ENCODE data around the gene LY9.
"Not testable (repeated sequence)": the region's sequence is repeated elsewhere in the genome, so short reads cannot be mapped to it uniquely, and the experiment has no call there.

The LY9 gene

DNA sequence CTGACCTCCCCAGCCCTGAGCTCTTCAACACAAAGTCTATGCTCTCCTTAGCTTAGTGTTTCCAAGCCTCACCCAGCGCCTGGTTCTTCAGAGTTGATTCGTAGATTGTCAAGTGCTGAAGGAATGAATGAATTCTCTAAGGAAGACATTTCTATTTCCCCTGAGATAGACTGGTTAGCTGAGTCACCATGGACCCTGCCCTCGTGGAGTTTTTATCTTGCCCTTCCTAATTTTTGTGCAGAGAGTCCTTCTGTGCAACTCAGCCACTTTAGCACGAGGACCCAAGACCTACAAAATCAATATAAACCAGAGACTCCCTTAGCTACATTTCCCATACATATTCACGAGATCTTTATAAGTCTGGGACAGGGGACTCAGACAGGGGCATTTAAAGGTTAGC is 69.4 kb downstream of the LY9 start:
- no peak for DNase-seq (ENCODE audit: low read depth)

GRCh38 chr1:160866001-160866694 is 70.2 kb downstream of the LY9 start:
- no peak for DNase-seq (ENCODE audit: low read depth)

DNA sequence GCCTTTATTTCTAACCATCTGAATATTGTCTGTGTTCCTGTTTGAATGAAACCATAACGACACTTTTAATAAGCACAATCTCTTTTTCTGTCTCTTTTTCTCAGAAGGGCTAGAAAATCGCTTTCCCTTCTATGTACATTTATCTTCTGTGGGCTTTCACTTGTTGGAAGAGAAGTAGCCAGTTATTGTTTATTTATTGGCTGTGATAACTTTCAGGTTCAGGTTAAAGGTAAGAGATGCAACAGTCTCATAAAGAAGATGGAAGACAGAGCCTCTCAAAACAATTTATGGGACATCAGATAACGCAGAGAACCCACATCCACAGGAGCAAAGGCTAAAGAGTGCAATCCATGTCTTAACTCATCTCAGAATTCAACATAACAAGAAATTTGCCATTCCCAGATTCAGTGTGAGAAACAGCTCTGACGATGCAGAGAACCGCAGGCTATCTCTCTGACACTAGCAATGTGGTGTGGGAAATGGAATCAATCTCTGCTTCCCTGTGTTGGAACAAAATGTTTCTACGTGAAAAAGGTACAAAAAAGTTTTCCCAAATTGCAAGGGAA is 70.8 kb downstream of the LY9 start:
- DNase-seq (ENCODE audit: low read depth): no peak

- DNase-seq (ENCODE audit: low read depth): peak; percentile 38
Measured at GRCh38 chr1:160867651-160868050, 71.7 kb downstream of the LY9 start.

DNA sequence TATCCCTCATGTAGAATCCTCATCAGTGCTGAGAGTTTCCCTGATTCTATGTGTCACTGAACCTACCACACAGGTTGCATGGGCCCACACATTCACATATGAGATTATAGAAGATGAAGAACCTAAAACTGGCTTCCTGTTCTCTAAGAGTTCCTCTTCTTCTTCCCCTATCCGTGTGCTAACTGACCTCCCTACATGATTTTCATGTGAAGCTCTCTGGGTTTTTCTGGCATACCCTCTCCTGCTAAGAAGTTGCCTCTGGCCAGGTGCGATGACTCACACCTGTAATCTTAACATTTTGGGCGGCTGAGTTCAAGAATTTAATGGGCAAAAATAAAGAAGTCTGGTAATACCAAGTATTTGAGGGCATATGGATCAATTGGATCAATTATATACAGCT is 72.2 kb downstream of the LY9 start:
- no peak for DNase-seq (ENCODE audit: low read depth)

GRCh38 chr1:160874935-160875334 is 79.0 kb downstream of the LY9 start:
- DNase-seq (ENCODE audit: low read depth): no peak

DNA sequence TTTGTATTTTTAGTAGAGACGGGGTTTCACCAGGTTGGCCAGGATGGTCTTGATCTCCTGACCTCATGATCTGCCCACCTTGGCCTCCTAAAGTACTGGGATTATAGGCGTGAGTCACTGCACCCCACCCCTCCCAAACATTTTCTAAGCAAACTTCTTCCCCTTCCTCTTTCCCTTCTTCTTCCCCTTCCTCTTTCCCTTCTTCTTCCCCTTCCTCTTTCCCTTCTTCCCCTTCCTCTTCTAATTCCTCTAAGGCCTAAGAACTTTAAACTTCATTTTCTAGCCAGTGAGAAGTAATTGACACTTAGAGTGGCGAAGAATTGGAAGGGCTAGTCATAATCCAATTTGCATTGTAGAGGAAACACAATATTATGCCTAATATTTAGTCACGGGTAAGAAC is 79.6 kb downstream of the LY9 start:
- DNase-seq (ENCODE audit: low read depth): not testable (repeated sequence)

DNA sequence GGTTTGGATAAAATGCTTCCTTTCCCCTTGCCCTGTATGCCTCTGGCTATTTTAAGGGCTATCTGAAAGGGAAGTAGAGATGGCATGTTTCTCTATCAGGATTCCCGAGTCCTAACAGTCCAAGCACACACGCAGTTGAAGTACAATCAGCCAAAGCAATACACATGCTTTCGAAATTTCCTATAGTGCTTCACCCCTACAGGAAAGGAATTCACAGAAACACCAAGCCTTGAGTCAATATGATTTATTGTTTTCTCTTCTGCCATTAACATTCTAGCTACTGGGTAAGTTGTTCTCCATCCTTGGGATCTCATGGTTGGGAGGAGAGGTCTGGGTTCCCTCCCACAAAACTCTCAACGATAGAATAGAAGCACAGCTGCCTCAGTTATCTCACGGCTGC is 80.3 kb downstream of the LY9 start:
- DNase-seq (ENCODE audit: low read depth): no peak

DNA sequence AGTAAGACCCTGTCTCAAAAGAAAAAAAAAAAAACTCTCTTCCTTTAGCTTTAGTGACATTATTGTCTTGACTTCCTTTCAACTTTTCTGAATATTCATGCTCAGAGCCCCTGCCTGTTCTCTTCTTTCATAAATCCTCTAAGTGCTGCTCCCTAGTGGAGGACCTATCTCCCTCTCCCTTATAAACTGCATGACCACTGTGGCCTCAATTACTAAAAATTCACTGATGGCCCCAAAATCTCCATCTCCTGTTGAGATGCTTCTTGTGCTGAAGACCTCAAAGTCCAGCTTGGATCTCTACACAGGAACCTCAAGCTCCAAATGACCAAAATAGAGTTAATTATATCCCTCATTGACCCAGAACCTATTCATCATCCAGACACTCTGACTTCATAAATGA is 81.2 kb downstream of the LY9 start:
- no peak for DNase-seq (ENCODE audit: low read depth)
